ENCODE measurements around the gene C1orf116. TPM values are rescaled to one million over a fixed set of nuclear protein-coding genes. Genes with fewer than 3 reads are reported as not detected.

C1orf116 gene
- total and polyA plus RNA-seq, 12 donors: 0.07 to 1.5 (median 0.64) TPM

- peak within 1 kb of the TSS; percentile 78 to 99 (median 93) for H3K4me3 ChIP-seq
- intact Hi-C loops (cut with DNase I): loop anchor here in 1 of 10 donors (2.0 kb wide), 1 partner anchor 25 kb away; no protein-coding TSS in a partner anchor
- no peak for TF ChIP-seq CTCF (IDR thresholded peaks at IDR 0.05)
- H3K27ac ChIP-seq: peak within 1 kb of the TSS; percentile 78 to 94 (median 92)
- ATAC-seq (peak in 1 of 8 donors; percentile 1), DNase-seq (no peak)
- 49 to 61% methylated on average over 15 of the region's 15 CpGs for WGBS, 2 donors
- H3K36me3 ChIP-seq: peaks cover 0 to 32% (median 9%) of the 10 kb centered on the region in 9 donors
- H3K9me3 ChIP-seq: no peaks in the 10 kb centered on the region
- H3K27me3 ChIP-seq: no peaks in the 10 kb centered on the region
- H3K4me1 ChIP-seq: peaks cover 8 to 76% (median 59%) of the 10 kb centered on the region in 9 donors
Observed at GRCh38 chr1:207051191-207051943, 18.8 kb upstream of the C1orf116 start, which contains the start of gene YOD1. YOD1 (minus strand) TSS chr1:207051208; CDS start chr1:207051030, 178 bp downstream.

GRCh38 chr1:207050480-207051190 is 18.1 kb upstream of the C1orf116 start:
- Histone ChIP-seq H3K9me3 (no peaks in the 10 kb centered on the region), H3K36me3 (peaks cover 0 to 40% (median 9%) of the 10 kb centered on the region in 9 donors), H3K4me1 (peaks cover 8 to 79% (median 60%) of the 10 kb centered on the region in 9 donors), H3K4me3 (peak overlapping the region; percentile 78 to 99 (median 93)), H3K27ac (peak overlapping the region; percentile 78 to 94 (median 92)), H3K27me3 (no peaks in the 10 kb centered on the region)
- intact Hi-C loops (cut with DNase I): loop anchor here in 2 of 10 donors (1.0 to 2.0 kb wide), 2 partner anchors 26 to 27 kb away; no protein-coding TSS in a partner anchor
- no peak for TF ChIP-seq CTCF (IDR thresholded peaks at IDR 0.05)
- ATAC-seq (peak; percentile 64 to 83 (median 76)), DNase-seq (peak; percentile 91 to 94)
- 0 to 2% methylated on average over 47 of the region's 47 CpGs for WGBS, 2 donors

GRCh38 chr1:207049974-207050391 is 17.4 kb upstream of the C1orf116 start:
- peak in 1 of 2 donors; percentile 54 for DNase-seq
- H3K4me1 ChIP-seq: peaks cover 8 to 80% (median 66%) of the 10 kb centered on the region in 9 donors

More at GRCh38 chr1:207049974-207050391, 17.4 kb upstream of the C1orf116 start:
- TF ChIP-seq CTCF (IDR thresholded peaks at IDR 0.05): peak; percentile 63 to 85 (median 77)
- intact Hi-C loops (cut with DNase I): loop anchor here in 2 of 10 donors (1.0 to 2.0 kb wide), 2 partner anchors 27 kb away; no protein-coding TSS in a partner anchor
- Histone ChIP-seq H3K27me3 (no peaks in the 10 kb centered on the region), H3K27ac (peak overlapping the region; percentile 78 to 94 (median 92)), H3K9me3 (no peaks in the 10 kb centered on the region), H3K4me3 (peak overlapping the region; percentile 78 to 99 (median 93)), H3K36me3 (peaks cover 0 to 46% (median 9%) of the 10 kb centered on the region in 9 donors)
- peak in 6 of 8 donors; percentile 25 to 66 (median 46) for ATAC-seq
- 0 to 1% methylated on average over 6 of the region's 6 CpGs for WGBS, 2 donors
